DND-41 (cell line): Measurements from ENCODE around the gene ICOS.

Experiments
- ATAC-seq: fragments of 200-7000 bp; cut with Tn5 transposase; 3 replicates; pipeline ENCODE4 v1.9.1; 2021; ENCODE audit warnings: low read depth; ENCODE audit not compliant: insufficient read depth
- DNase-seq: peaks from one replicate; pipeline ENCODE4 v3.0.0-alpha.2; 2020
- H2AFZ ChIP-seq: 2 replicates; pipeline ENCODE4 v1.6.0; 2012; ENCODE audit warnings: low read depth, low read length
- H3K27ac ChIP-seq: 2 replicates; pipeline ENCODE4 v1.5.1; 2012; ENCODE audit warnings: low read length, inconsistent platforms
- H3K27me3 ChIP-seq: fragments of 200-600 bp; sonication (generic); 2 replicates; pipeline ENCODE4 v1.6.0; 2012; ENCODE audit warnings: low read length, mild to moderate bottlenecking, inconsistent platforms; ENCODE audit not compliant: insufficient read depth, poor library complexity
- H3K36me3 ChIP-seq: 2 replicates; pipeline ENCODE4 v1.5.1; 2012; ENCODE audit warnings: low read length, inconsistent platforms; ENCODE audit not compliant: insufficient read depth
- H3K4me1 ChIP-seq: 2 replicates; pipeline ENCODE4 v1.5.1; 2012; ENCODE audit warnings: mild to moderate bottlenecking, low read length; ENCODE audit not compliant: insufficient read depth
- H3K4me2 ChIP-seq: 2 replicates; pipeline ENCODE4 v1.6.0; 2012; ENCODE audit warnings: mild to moderate bottlenecking, moderate library complexity, low read length, inconsistent platforms; ENCODE audit not compliant: insufficient read depth
- H3K4me3 ChIP-seq, 2 experiments: fragments of 200-600 bp in 1 of 2; shearing (Covaris generic) in 1 of 2; 2 replicates each; pipeline ENCODE4 v1.5.1; 2012 to 2016; ENCODE audit warnings: inconsistent platforms in 2 of 2, low read length in 2 of 2, mild to moderate bottlenecking in 2 of 2, low read depth in 1 of 2, moderate library complexity in 1 of 2
- H3K79me2 ChIP-seq: 2 replicates; pipeline ENCODE4 v1.6.0; 2012; ENCODE audit warnings: low read length, inconsistent platforms; ENCODE audit not compliant: insufficient read depth
- H3K9ac ChIP-seq: 2 replicates; pipeline ENCODE4 v1.6.0; 2012; ENCODE audit warnings: low read depth, mild to moderate bottlenecking, inconsistent platforms, low read length, moderate library complexity
- H3K9me3 ChIP-seq: 2 replicates; pipeline ENCODE4 v1.5.1; 2012; ENCODE audit warnings: low read length, moderate library complexity, mild to moderate bottlenecking, inconsistent platforms; ENCODE audit not compliant: insufficient read depth, severe bottlenecking
- H4K20me1 ChIP-seq: 2 replicates; pipeline ENCODE4 v1.6.0; 2012; ENCODE audit warnings: low read length; ENCODE audit not compliant: insufficient read depth
- CTCF ChIP-seq: IDR thresholded peaks from 2 replicates; pipeline ENCODE4 v1.5.1; 2012; ENCODE audit warnings: borderline replicate concordance, low read length, moderate library complexity, mild to moderate bottlenecking; ENCODE audit not compliant: poor library complexity, severe bottlenecking; ENCODE audit errors: extremely low read depth
- EZH2 ChIP-seq: IDR thresholded peaks from 3 replicates; pipeline ENCODE4 v1.6.1; 2012; ENCODE audit warnings: borderline replicate concordance, low read depth, mild to moderate bottlenecking, moderate library complexity, low read length, inconsistent platforms; ENCODE audit not compliant: severe bottlenecking

The ICOS gene

GRCh38 chr2:203915256-203915655, 21.3 kb upstream of the ICOS start:
- no peaks in the 10 kb centered on the region for H4K20me1 ChIP-seq
- no peak for TF ChIP-seq EZH2
- no peak for TF ChIP-seq CTCF
- H2AFZ ChIP-seq: no peak overlapping the region
- ATAC-seq: no peak
- H3K27ac ChIP-seq: no peak overlapping the region
- H3K4me1 ChIP-seq: 0 out of 2 replicates have a peak, but pooled peaks cover 3% of the 10 kb centered on the region
- no peaks in the 10 kb centered on the region for H3K27me3 ChIP-seq
- no peaks in the 10 kb centered on the region for H3K36me3 ChIP-seq
- no peak overlapping the region for H3K4me2 ChIP-seq
- DNase-seq: no peak
- H3K9ac ChIP-seq: no peak overlapping the region
- H3K9me3 ChIP-seq: no peaks in the 10 kb centered on the region
- no peaks in the 10 kb centered on the region for H3K79me2 ChIP-seq
- no peak overlapping the region for H3K4me3 ChIP-seq

- TF ChIP-seq EZH2: no peak
- Histone ChIP-seq H2AFZ (no peak overlapping the region), H3K27ac (no peak overlapping the region), H3K4me1 (0 out of 2 replicates have a peak, but pooled peaks cover 3% of the 10 kb centered on the region), H3K4me3 (no peak overlapping the region), H3K79me2 (no peaks in the 10 kb centered on the region), H3K36me3 (no peaks in the 10 kb centered on the region), H3K9me3 (no peaks in the 10 kb centered on the region), H3K4me2 (no peak overlapping the region), H3K9ac (no peak overlapping the region), H3K27me3 (no peaks in the 10 kb centered on the region), H4K20me1 (no peaks in the 10 kb centered on the region)
- DNase-seq: no peak
- no peak for ATAC-seq
Observed at GRCh38 chr2:203916756-203917155, 19.8 kb upstream of the ICOS start.

- no peak overlapping the region for H3K4me2 ChIP-seq
- 0 out of 2 replicates have a peak, but pooled peaks cover 3% of the 10 kb centered on the region for H3K4me1 ChIP-seq
- no peaks in the 10 kb centered on the region for H3K27me3 ChIP-seq
- no peak overlapping the region for H3K4me3 ChIP-seq
- no peaks in the 10 kb centered on the region for H3K9me3 ChIP-seq
- no peaks in the 10 kb centered on the region for H3K36me3 ChIP-seq
- TF ChIP-seq CTCF (no peak), EZH2 (no peak)
- no peak overlapping the region for H2AFZ ChIP-seq
- no peak overlapping the region for H3K9ac ChIP-seq
- no peak for DNase-seq
- H3K79me2 ChIP-seq: no peaks in the 10 kb centered on the region
- no peak for ATAC-seq
- no peaks in the 10 kb centered on the region for H4K20me1 ChIP-seq
- no peak overlapping the region for H3K27ac ChIP-seq
Observed at GRCh38 chr2:203918264-203918663, 18.3 kb upstream of the ICOS start.

- no peak for TF ChIP-seq CTCF
- TF ChIP-seq EZH2: no peak
- Histone ChIP-seq H3K4me3 (no peak overlapping the region), H4K20me1 (no peaks in the 10 kb centered on the region), H3K27me3 (no peaks in the 10 kb centered on the region), H3K9me3 (no peaks in the 10 kb centered on the region), H3K79me2 (no peaks in the 10 kb centered on the region), H3K27ac (no peak overlapping the region), H3K9ac (no peak overlapping the region), H3K4me2 (no peak overlapping the region), H3K4me1 (0 out of 2 replicates have a peak, but pooled peaks cover 3% of the 10 kb centered on the region), H3K36me3 (no peaks in the 10 kb centered on the region), H2AFZ (no peak overlapping the region)
- DNase-seq (no peak), ATAC-seq (no peak)
Observed at GRCh38 chr2:203918839-203919238, 17.7 kb upstream of the ICOS start.
